IMR-90 (cell line): ENCODE data around the gene WNT9B. TPM values are rescaled to one million over a fixed set of nuclear protein-coding genes. Genes with fewer than 3 reads are reported as not detected.

Experiments
- ATAC-seq: fragments of 200-7000 bp; cut with Tn5 transposase; 2 replicates; pipeline ENCODE4 v1.9.1; 2020; ENCODE audit warnings: low read depth, mild to moderate bottlenecking, moderate library complexity
- BruUV-seq: library from RNA; stranded (reverse); fragments of 400-500 nt; replicated peaks from 2 replicates; lab custom pipeline; 2021; lab: Mats Ljungman, UMichigan
- CTCF ChIA-PET: fragments of 300-600 bp; formaldehyde crosslinking; extraction: SDS; loops from one replicate; lab custom pipeline; 2021; ENCODE audit warnings: antibody characterized with exemption; lab: Yijun Ruan, JAX
- POLR2A ChIA-PET: fragments of 300-600 bp; sonication (Branson Sonifier 250); formaldehyde crosslinking; loops from one replicate; lab custom pipeline; 2022; ENCODE audit warnings: antibody characterized with exemption; ENCODE audit not compliant: unreplicated experiment; lab: Charles Lee
- DNase-seq: peaks from one replicate; pipeline ENCODE4 v3.0.0; 2013
- H2AFZ ChIP-seq: replicated peaks from 2 replicates; pipeline ENCODE3; 2013; ENCODE audit warnings: low read length, mild to moderate bottlenecking; ENCODE audit not compliant: poor library complexity
- H2AK5ac ChIP-seq: 2 replicates; pipeline ENCODE4 v1.6.1; 2013; ENCODE audit warnings: low read depth, low read length, inconsistent platforms
- H2AK9ac ChIP-seq: replicated peaks from 2 replicates; pipeline ENCODE3; 2013; ENCODE audit warnings: mild to moderate bottlenecking, low read depth, low read length, moderate library complexity; ENCODE audit not compliant: poor library complexity
- H2BK120ac ChIP-seq: 2 replicates; pipeline ENCODE4 v1.6.1; 2013; ENCODE audit warnings: low read depth, low read length, inconsistent platforms
- H2BK15ac ChIP-seq: 3 replicates; pipeline ENCODE4 v1.6.1; 2013; ENCODE audit warnings: low read depth, low read length, inconsistent platforms
- H2BK20ac ChIP-seq: 2 replicates; pipeline ENCODE4 v1.6.1; 2013; ENCODE audit warnings: low read depth, mild to moderate bottlenecking, inconsistent platforms, low read length, moderate library complexity
- H2BK5ac ChIP-seq: 2 replicates; pipeline ENCODE4 v1.6.1; 2013; ENCODE audit warnings: mild to moderate bottlenecking, low read depth, low read length, inconsistent platforms; ENCODE audit not compliant: poor library complexity, severe bottlenecking
- H3K14ac ChIP-seq: replicated peaks from 2 replicates; pipeline ENCODE4 v1.6.1; 2013; ENCODE audit warnings: low read depth, low read length, inconsistent platforms
- H3K18ac ChIP-seq: 2 replicates; pipeline ENCODE4 v1.6.1; 2013; ENCODE audit warnings: low read depth, low read length, control low read depth
- H3K23ac ChIP-seq: 2 replicates; pipeline ENCODE4 v1.6.1; 2013; ENCODE audit warnings: low read depth, low read length, inconsistent platforms
- H3K27ac ChIP-seq: 2 replicates; pipeline ENCODE4 v1.5.1; 2013; ENCODE audit warnings: mild to moderate bottlenecking, control low read depth, low read length; ENCODE audit not compliant: insufficient read depth
- H3K27me3 ChIP-seq: 2 replicates; pipeline ENCODE4 v1.6.1; 2013; ENCODE audit warnings: low read length; ENCODE audit not compliant: control insufficient read depth, insufficient read depth
- H3K36me3 ChIP-seq: 2 replicates; pipeline ENCODE4 v1.6.1; 2013; ENCODE audit warnings: low read length, mixed read lengths; ENCODE audit not compliant: control insufficient read depth, insufficient read depth
- H3K4ac ChIP-seq: 2 replicates; pipeline ENCODE4 v1.6.1; 2013; ENCODE audit warnings: low read depth, low read length, inconsistent platforms
- H3K4me1 ChIP-seq: 2 replicates; pipeline ENCODE4 v1.6.1; 2013; ENCODE audit warnings: low read length, mixed read lengths; ENCODE audit not compliant: control insufficient read depth, insufficient read depth
- H3K4me2 ChIP-seq: 2 replicates; pipeline ENCODE4 v1.6.1; 2013; ENCODE audit warnings: low read depth, mild to moderate bottlenecking, control low read depth, low read length, moderate library complexity
- H3K4me3 ChIP-seq: 2 replicates; pipeline ENCODE4 v1.5.1; 2013; ENCODE audit warnings: low read depth, mild to moderate bottlenecking, control low read depth, low read length, moderate library complexity; ENCODE audit not compliant: insufficient read depth
- H3K56ac ChIP-seq: 2 replicates; pipeline ENCODE4 v1.6.1; 2013; ENCODE audit warnings: low read length, inconsistent platforms; ENCODE audit not compliant: insufficient read depth; ENCODE audit errors: extremely low read depth
- H3K79me1 ChIP-seq, 2 experiments: 2 replicates each; pipeline ENCODE4 v1.6.1; 2013; ENCODE audit warnings: low read length in 2 of 2, inconsistent platforms in 1 of 2, low read depth in 1 of 2
- H3K9ac ChIP-seq: 2 replicates; pipeline ENCODE4 v1.6.1; 2013; ENCODE audit warnings: low read depth, low read length, control low read depth
- H3K9me1 ChIP-seq: 2 replicates; pipeline ENCODE4 v1.6.1; 2013; ENCODE audit warnings: low read length, inconsistent platforms; ENCODE audit not compliant: insufficient read depth
- H3K9me3 ChIP-seq: 2 replicates; pipeline ENCODE4 v1.6.1; 2013; ENCODE audit warnings: low read length; ENCODE audit not compliant: control insufficient read depth, insufficient read depth
- H4K20me1 ChIP-seq: 2 replicates; pipeline ENCODE4 v1.6.1; 2013; ENCODE audit warnings: low read length, inconsistent platforms; ENCODE audit not compliant: insufficient read depth
- H4K5ac ChIP-seq: 2 replicates; pipeline ENCODE4 v1.6.1; 2013; ENCODE audit warnings: mild to moderate bottlenecking, low read depth, low read length, control low read depth
- H4K8ac ChIP-seq, 2 experiments: 2 replicates each; pipeline ENCODE4 v1.6.1; 2013; ENCODE audit warnings: low read depth in 2 of 2, low read length in 2 of 2, control low read depth in 1 of 2, inconsistent platforms in 1 of 2
- H4K91ac ChIP-seq: 2 replicates; pipeline ENCODE4 v1.6.1; 2013; ENCODE audit warnings: low read depth, low read length, inconsistent platforms; ENCODE audit not compliant: insufficient read depth
- POLR2A ChIP-seq: IDR thresholded peaks from 2 replicates; pipeline ENCODE4 v1.6.1; 2012; ENCODE audit warnings: mild to moderate bottlenecking, low read depth, low read length
- WGBS, 2 experiments: methylation state at CpG; one replicate each; pipeline versions ENCODE4 v1.1.5 to v1.1.7; 2013; ENCODE audit warnings: missing lambda C conversion rate in 2 of 2; ENCODE audit not compliant: insufficient read length in 1 of 2; ENCODE audit errors: extremely low coverage in 2 of 2; 5-methylcytosine and 5-hydroxymethylcytosine counted together
- dilution Hi-C: fragments of 300-500 bp; cut with HindIII; formaldehyde crosslinking; loops from one replicate; pipeline ENCODE4 v1.14.3; 2018; ENCODE audit warnings: low sequenced_read_pairs; ENCODE audit not compliant: unreplicated experiment
- in situ Hi-C: fragments of 300-500 bp; cut with MboI; formaldehyde crosslinking; loops from 3 replicates; pipeline ENCODE4 v1.14.3; 2019; ENCODE audit warnings: low sequenced_read_pairs, inconsistent platforms, mixed read lengths
- intact Hi-C: fragments of 100-400 bp; cut with micrococcal nuclease; formaldehyde crosslinking; loops from 2 replicates; pipeline ENCODE4 v1.10.0; 2022
- polyA plus RNA-seq, 3 experiments: library from polyadenylated mRNA; depleted of rRNA; stranded (reverse); fragments of >200 nt; gene quantifications; 2 replicates each; pipeline ENCODE4 v1.2.3, GENCODE V29; 2012; ENCODE audit warnings: low replicate concordance in 1 of 3
- total RNA-seq: library from RNA; depleted of rRNA; stranded (reverse); fragments of >200 nt; gene quantifications from 2 replicates; pipeline ENCODE4 v1.2.3, GENCODE V29; 2012

WNT9B gene
- total and polyA plus RNA-seq, 2 of the 4 experiments (the other 2 are of a cell fraction): not detected

- Histone ChIP-seq H3K14ac (no peak overlapping the region), H3K4ac (no peak overlapping the region), H3K4me1 (no peaks in the 10 kb centered on the region), H2BK5ac (no peak overlapping the region), H4K5ac (no peak overlapping the region), H3K23ac (no peak overlapping the region), H3K9me1 (no peaks in the 10 kb centered on the region), H2AFZ (peak overlapping the region; percentile 14), H3K79me1 (no peaks in the 10 kb centered on the region), H2BK120ac (no peak overlapping the region), H2BK15ac (no peak overlapping the region), H3K4me3 (no peak overlapping the region), H2AK9ac (no peak overlapping the region), H4K20me1 (no peaks in the 10 kb centered on the region), H2BK20ac (no peak overlapping the region), H2AK5ac (no peak overlapping the region), H4K8ac (no peak overlapping the region), H3K27me3 (peaks cover 37% of the 10 kb centered on the region), H4K91ac (no peak overlapping the region), H3K18ac (no peak overlapping the region), H3K9ac (no peak overlapping the region), H3K56ac (no peak overlapping the region), H3K4me2 (no peak overlapping the region), H3K36me3 (no peaks in the 10 kb centered on the region), H3K27ac (no peak overlapping the region), H3K9me3 (peaks cover 2% of the 10 kb centered on the region; the same call in 1 of the 2 replicates)
- TF ChIP-seq POLR2A: no peak
- intact Hi-C loops: no loop called here
- no TSS peak for BruUV-seq
- 59% methylated on average over 5 of the region's 8 CpGs; no CpG with 5 or more reads in 1 of the 2 experiments for WGBS, 2 experiments
- ATAC-seq (no peak), DNase-seq (no peak)
- ChIA-PET CTCF (no interaction called here), POLR2A (no interaction called here)
- in situ Hi-C loops: no loop called here
- dilution Hi-C loops: no loop called here
Measured at GRCh38 chr17:46809110-46809571, 42.2 kb upstream of the WNT9B start.
